Right lung (tissue), 5 donors: ENCODE data around the gene VENTX. TPM values are rescaled to one million over a fixed set of nuclear protein-coding genes. Genes with fewer than 3 reads are reported as not detected.

ENCODE experiments used
- DNase-seq, 2 donors: peaks; one replicate each; pipeline ENCODE4 v3.0.0-alpha.2; 2013
- polyA plus RNA-seq, 5 donors: library from polyadenylated mRNA; unstranded; fragments of 120-200 nt; gene quantifications; one replicate each; pipeline versions ENCODE4 v1.2.1 to v1.2.3, GENCODE V29; 2013; ENCODE audit warnings: inconsistent platforms in 1 of 5, low replicate concordance in 1 of 5; ENCODE audit not compliant: insufficient read length in 5 of 5, insufficient read depth in 1 of 5

VENTX gene
- polyA plus RNA-seq, 5 donors = 0.09 to 0.32 (median 0.21) TPM

GRCh38 chr10:133283931-133284330, 46.3 kb downstream of the VENTX start:
- no peak for DNase-seq

GRCh38 chr10:133285217-133285616, 47.6 kb downstream of the VENTX start:
- no peak for DNase-seq

DNA sequence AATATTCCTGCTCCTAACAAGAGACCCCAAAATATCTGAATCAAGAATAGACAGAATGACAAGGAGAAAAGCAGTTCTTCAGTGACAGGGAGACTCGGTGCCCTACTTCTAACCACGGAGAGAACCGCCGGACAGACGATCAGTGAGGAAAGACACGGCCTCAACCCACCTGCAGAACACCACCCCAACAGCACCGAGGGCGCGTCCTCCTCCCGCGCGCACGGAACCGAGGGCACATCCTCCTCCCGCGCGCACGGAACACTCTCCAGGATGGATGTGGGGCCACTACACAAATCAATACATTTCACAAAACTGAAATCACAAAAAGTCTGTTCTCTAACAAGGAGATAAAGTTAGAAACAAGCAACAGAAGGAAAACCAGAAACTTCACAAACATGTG, 48.7 kb downstream of the VENTX start:
- DNase-seq = no peak

- no peak for DNase-seq
These were observed 50.3 kb downstream of the VENTX start for GRCh38 chr10:133287832-133288500.

DNA sequence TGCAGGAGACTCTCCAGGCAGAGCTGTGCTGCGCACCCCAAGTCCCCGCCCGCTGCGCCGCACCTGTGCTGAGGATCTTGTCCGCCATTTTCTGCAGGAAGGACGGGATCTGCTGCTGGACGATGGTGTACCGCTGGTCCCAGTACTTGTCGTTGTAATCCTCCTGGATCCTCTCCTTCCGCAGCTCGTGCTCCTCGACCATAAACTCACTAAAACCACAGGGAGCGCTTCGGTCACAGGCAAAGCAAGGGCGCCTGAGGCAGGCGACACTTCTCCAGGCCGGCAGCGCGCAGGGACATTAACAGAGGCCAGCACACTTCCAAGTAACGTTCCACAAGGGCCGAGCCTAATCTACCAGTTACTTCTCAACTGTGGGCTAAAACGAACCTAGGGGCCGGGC, 52.1 kb downstream of the VENTX start:
- no peak for DNase-seq

Other genes starting within 250 kb of the VENTX start
- gene ADGRA1, start 149.9 kb upstream of the VENTX start, polyA plus RNA-seq = under 1 TPM in 4 of 5 donors, not detected in 1; 0.08 to 0.28 (median 0.10) TPM
- gene KNDC1, start 77.6 kb upstream of the VENTX start, polyA plus RNA-seq = 1 to 10 TPM; 2.5 to 4.9 (median 4.3) TPM
- under 1 TPM in 1 of 5 donors, not detected in 4; 0.09 TPM for gene UTF1, start 7.6 kb upstream of the VENTX start, polyA plus RNA-seq
- gene ADAM8, start 39.0 kb downstream of the VENTX start, polyA plus RNA-seq = 1 to 10 TPM; 2.0 to 4.4 (median 2.6) TPM
- gene TUBGCP2, start 71.0 kb downstream of the VENTX start, polyA plus RNA-seq = 10 to 100 TPM; 45.4 to 60.0 (median 54.9) TPM
- 10 to 100 TPM; 39.1 to 55.9 (median 41.4) TPM for gene ZNF511, start 71.1 kb downstream of the VENTX start, polyA plus RNA-seq
- under 1 TPM in 3 of 5 donors, not detected in 2; 0.29 to 0.31 (median 0.31) TPM for gene CALY, start 99.0 kb downstream of the VENTX start, polyA plus RNA-seq
- gene PRAP1, start 109.5 kb downstream of the VENTX start, polyA plus RNA-seq = under 1 TPM in 4 of 5 donors, not detected in 1; 0.29 to 0.74 (median 0.61) TPM
- gene FUOM, start 120.2 kb downstream of the VENTX start, polyA plus RNA-seq = 10 to 100 TPM in 2 of 5 donors, 1 to 10 TPM in 3; 6.7 to 13.9 (median 8.1) TPM
- 10 to 100 TPM; 66.9 to 92.0 (median 73.4) TPM for gene ECHS1, start 135.5 kb downstream of the VENTX start, polyA plus RNA-seq
- 1 to 10 TPM; 3.7 to 8.5 (median 5.7) TPM for gene PAOX, start 141.4 kb downstream of the VENTX start, polyA plus RNA-seq
- gene MTG1, start 156.3 kb downstream of the VENTX start, polyA plus RNA-seq = 10 to 100 TPM; 51.1 to 71.4 (median 62.9) TPM
- 1 to 10 TPM; 2.6 to 6.6 (median 3.1) TPM for gene SPRN, start 186.8 kb downstream of the VENTX start, polyA plus RNA-seq
- gene SCART1, start 216.1 kb downstream of the VENTX start, polyA plus RNA-seq = 1 to 10 TPM; 1.3 to 3.5 (median 2.3) TPM